Measurements from ENCODE around the gene CTNNA2. TPM values are rescaled to one million over a fixed set of nuclear protein-coding genes. Genes with fewer than 3 reads are reported as not detected.

CTNNA2 gene
- total and polyA plus RNA-seq, 9 of the 15 experiments (the other 6 are each of a cell fraction or from before 2014, with no cell fraction given), result 0.03 to 0.40 (median 0.15) TPM

- FAIRE-seq (no peak), ATAC-seq (no peak), DNase-seq (ENCODE audit: extremely low read depth in 1 of 4, low spot score in 3 of 4) (no peak)
- ChIA-PET POLR2A (no interaction called here), CTCF (ENCODE audit: low intra/inter-chr PET ratio) (no interaction called here)
- Histone ChIP-seq H3K27ac (ENCODE audit: extremely low read depth, low read depth, low read length) (no peak overlapping the region), H2AFZ (ENCODE audit: low read depth, low read length) (no peak overlapping the region), H4K20me1 (replicated peaks; ENCODE audit: control insufficient read depth, insufficient read depth, low read length) (no peaks in the 10 kb centered on the region), H3K79me2 (ENCODE audit: control insufficient read depth, insufficient read depth, low read length) (no peaks in the 10 kb centered on the region), H3K4me1 (replicated peaks in 1 of 2; ENCODE audit: control insufficient read depth in 2 of 2, insufficient read depth in 2 of 2, low read length in 2 of 2) (no peaks in the 10 kb centered on the region), H3K9ac (ENCODE audit: insufficient read depth in 1 of 2, low read depth in 2 of 2, low read length in 2 of 2) (no peak overlapping the region), H3K36me3 (ENCODE audit: control insufficient read depth, insufficient read depth, low read length) (no peaks in the 10 kb centered on the region), H3K4me3 (no peak overlapping the region), H3K4me2 (ENCODE audit: insufficient read depth, low read length) (no peak overlapping the region), H3K27me3 (ENCODE audit: control insufficient read depth in 2 of 2, insufficient read depth in 2 of 2, low read length in 2 of 2) (no peaks in the 10 kb centered on the region), H3K9me3 (replicated peaks; ENCODE audit: control insufficient read depth, insufficient read depth, low read depth, low read length) (no peaks in the 10 kb centered on the region), H3K9me1 (ENCODE audit: control insufficient read depth, insufficient read depth, low read length) (no peaks in the 10 kb centered on the region)
- whole genome bisulfite sequencing (ENCODE audit: insufficient coverage, low coverage, missing lambda C conversion rate), result 0% methylated on average over 1 of the region's 1 CpG
- in situ Hi-C loops (cut with MboI) (no loop called here), intact Hi-C loops (cut with micrococcal nuclease) (no loop called here)
- BruUV-seq (replicated peaks), result no TSS peak
- no peak for TF ChIP-seq ZNF133 (CRISPR knock-in tag; IDR thresholded peaks at IDR 0.05)
- TF ChIP-seq, protein P1, sequence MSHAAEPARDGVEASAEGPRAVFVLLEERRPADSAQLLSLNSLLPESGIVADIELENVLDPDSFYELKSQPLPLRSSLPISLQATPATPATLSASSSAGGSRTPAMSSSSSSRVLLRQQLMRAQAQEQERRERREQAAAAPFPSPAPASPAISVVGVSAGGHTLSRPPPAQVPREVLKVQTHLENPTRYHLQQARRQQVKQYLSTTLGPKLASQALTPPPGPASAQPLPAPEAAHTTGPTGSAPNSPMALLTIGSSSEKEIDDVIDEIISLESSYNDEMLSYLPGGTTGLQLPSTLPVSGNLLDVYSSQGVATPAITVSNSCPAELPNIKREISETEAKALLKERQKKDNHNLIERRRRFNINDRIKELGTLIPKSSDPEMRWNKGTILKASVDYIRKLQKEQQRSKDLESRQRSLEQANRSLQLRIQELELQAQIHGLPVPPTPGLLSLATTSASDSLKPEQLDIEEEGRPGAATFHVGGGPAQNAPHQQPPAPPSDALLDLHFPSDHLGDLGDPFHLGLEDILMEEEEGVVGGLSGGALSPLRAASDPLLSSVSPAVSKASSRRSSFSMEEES (CRISPR knock-in tag; IDR thresholded peaks at IDR 0.05), result no peak
- TF ChIP-seq ZFP30 (CRISPR knock-in tag; IDR thresholded peaks at IDR 0.05; ENCODE audit: borderline replicate concordance), result no peak
- TF ChIP-seq SREBF2 (CRISPR knock-in tag; IDR thresholded peaks at IDR 0.05), result no peak
- TF ChIP-seq PHF8 (IDR thresholded peaks at IDR 0.05; ENCODE audit: borderline replicate concordance, low read length), result no peak
- TF ChIP-seq, protein P2, sequence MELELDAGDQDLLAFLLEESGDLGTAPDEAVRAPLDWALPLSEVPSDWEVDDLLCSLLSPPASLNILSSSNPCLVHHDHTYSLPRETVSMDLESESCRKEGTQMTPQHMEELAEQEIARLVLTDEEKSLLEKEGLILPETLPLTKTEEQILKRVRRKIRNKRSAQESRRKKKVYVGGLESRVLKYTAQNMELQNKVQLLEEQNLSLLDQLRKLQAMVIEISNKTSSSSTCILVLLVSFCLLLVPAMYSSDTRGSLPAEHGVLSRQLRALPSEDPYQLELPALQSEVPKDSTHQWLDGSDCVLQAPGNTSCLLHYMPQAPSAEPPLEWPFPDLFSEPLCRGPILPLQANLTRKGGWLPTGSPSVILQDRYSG (tag; conservative IDR thresholded peaks at IDR 0.05; ENCODE audit: low read depth), result no peak
- TF ChIP-seq RHOXF2B (CRISPR knock-in tag; conservative IDR thresholded peaks at IDR 0.05), result no peak
- no peak for TF ChIP-seq PRMT5 (CRISPR knock-in tag; IDR thresholded peaks at IDR 0.05)
- TF ChIP-seq PTTG1 (tag; IDR thresholded peaks at IDR 0.05; ENCODE audit: low read depth), result no peak
Measured at GRCh38 chr2:79702905-79703304, 190.1 kb downstream of the CTNNA2 start.

Data from K562 (cell line).